HG03175 (cell line): Measurements from ENCODE around the gene PCDHGC4.
A peak's percentile ranks its signal among the peaks of the same experiment; 100 is the strongest.

ENCODE experiments used
- ATAC-seq: cut with Tn5 transposase; IDR thresholded peaks from one replicate; pipeline ENCODE4 v1.9.1; 2021; ENCODE audit warnings: mild to moderate bottlenecking, moderate library complexity; ENCODE audit not compliant: unreplicated experiment

PCDHGC4 gene

DNA sequence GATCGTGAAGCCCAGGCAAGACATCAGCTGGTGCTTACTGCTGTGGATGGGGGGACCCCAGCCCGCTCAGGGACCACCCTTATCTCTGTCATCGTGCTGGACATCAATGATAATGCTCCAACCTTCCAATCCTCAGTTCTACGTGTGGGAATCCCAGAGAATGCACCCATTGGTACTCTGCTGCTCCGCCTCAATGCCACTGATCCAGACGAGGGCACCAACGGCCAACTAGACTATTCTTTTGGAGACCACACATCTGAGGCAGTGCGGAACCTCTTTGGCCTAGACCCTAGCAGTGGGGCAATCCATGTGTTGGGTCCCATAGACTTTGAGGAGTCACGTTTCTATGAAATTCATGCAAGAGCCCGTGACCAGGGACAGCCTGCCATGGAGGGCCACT lies 5.0 kb downstream of the PCDHGC4 start:
- ATAC-seq: no peak

- no peak for ATAC-seq
Measured at GRCh38 chr5:141490271-141490670, 5.4 kb downstream of the PCDHGC4 start.

DNA sequence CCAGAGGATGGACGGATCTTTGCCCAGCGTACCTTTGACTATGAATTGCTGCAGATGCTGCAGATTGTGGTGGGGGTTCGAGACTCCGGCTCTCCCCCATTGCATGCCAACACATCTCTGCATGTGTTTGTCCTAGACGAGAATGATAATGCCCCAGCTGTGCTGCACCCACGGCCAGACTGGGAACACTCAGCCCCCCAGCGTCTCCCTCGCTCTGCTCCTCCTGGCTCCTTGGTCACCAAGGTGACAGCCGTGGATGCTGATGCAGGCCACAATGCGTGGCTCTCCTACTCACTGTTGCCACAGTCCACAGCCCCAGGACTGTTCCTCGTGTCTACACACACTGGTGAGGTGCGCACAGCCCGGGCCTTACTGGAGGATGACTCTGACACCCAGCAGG lies 5.9 kb downstream of the PCDHGC4 start:
- ATAC-seq: no peak

DNA sequence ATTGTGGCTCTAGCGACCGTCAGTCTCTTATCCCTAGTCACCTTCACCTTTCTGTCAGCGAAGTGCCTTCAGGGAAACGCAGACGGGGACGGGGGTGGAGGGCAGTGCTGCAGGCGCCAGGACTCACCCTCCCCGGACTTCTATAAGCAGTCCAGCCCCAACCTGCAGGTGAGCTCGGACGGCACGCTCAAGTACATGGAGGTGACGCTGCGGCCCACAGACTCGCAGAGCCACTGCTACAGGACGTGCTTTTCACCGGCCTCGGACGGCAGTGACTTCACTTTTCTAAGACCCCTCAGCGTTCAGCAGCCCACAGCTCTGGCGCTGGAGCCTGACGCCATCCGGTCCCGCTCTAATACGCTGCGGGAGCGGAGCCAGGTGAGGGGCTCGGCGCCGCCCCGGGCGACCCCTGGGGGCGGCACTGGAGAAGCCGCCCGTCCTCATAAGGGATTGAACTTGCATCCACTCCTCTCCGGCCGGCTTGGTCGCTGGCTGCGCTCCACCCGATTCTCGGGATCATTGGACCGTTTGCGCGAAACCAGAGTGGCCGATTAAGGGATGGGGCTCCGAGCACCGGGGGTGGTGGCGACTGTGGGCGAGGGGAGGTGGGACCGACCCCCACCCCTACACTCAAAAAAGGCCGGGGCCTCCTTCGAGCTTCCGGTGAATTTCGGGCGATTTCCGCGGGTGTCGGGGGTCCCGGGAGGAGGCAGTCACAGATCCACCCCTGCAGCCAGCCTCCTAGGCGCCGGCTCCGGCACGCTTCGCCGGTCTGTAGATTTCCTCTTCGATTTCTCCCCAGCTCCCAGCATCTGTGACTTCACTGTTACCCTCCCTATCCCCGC lies 6.7 kb downstream of the PCDHGC4 start:
- peak; percentile 19 for ATAC-seq

DNA sequence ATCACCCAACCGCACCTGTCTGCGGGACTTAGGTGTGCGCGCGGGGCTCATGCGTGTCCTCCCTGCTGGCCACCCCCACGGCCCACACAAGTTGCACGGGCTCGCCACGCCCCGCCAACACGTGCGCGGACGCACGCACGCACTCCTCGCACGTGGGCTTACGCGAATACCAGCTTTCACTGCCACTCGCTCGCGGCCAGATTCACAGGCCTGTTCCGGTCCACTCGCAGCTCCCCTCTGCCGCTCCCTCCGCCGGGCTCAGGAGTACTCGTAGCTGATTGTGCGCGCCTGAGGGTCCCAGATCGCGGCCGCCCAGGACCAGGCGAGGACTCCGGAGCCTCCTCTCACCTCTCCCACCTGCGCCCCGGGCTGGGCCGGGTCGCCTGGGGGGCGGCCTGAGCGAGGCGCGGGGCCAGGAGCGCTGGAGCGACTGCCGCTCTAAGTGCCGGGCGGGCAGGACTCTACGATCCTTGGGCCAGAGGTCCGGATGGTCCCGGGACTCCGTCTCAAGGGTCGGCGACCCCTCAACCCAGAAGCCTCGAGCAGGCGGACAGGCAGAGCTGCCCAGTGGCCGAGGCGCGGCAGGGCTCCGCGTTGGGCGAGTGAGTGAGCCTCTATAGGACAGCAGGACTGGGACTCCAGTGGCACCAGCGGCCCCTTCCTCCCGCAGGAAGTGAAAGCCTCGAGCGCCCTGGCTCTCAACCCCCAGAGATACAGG lies 7.5 kb downstream of the PCDHGC4 start:
- peak; percentile 47 for ATAC-seq

DNA sequence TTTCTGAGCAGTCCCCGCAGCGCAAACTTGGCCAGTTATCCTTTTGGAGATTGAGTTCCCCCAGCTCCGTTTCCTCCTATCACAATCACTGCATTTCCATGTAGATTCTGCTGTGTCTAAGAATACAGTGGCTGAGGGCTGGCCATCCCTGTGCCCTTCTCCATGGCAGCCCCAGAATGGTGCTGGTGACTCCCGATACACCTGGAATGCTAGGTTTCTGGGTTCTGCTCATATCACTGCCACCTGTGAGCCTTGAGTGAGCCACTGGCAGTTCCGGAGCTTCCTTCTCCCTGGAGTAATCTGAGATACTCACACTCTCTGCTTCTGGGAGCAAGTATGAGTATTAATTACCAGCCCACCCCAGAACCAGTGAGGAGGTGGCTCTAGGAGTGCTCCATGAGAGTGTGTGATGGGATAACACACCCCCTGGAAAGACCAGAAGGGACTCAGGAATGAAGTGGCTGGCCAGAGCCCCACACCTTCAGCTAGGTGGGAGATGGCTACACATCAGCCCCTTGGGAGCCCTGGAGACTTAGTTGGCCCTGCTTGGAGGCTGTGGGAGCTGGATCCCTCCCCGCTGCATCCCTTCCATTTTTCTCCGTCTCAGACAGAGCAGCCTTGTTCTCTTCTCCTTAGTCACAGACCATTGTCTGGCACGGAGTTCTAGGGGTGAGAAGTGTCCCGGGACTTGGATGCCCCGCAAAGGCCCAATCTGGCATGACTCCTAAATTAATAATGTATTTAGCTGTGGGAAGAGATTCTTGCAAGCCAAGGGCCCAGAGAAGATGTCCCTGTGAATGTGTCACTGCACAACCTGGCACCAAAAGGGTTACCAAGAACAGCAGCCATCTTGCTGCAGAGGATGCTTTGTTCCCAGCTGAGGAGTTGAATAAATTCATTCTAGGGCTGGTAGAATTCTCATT lies 8.9 kb downstream of the PCDHGC4 start:
- ATAC-seq: no peak

- ATAC-seq: no peak
Measured at GRCh38 chr5:141494761-141495452, 10.1 kb downstream of the PCDHGC4 start.

DNA sequence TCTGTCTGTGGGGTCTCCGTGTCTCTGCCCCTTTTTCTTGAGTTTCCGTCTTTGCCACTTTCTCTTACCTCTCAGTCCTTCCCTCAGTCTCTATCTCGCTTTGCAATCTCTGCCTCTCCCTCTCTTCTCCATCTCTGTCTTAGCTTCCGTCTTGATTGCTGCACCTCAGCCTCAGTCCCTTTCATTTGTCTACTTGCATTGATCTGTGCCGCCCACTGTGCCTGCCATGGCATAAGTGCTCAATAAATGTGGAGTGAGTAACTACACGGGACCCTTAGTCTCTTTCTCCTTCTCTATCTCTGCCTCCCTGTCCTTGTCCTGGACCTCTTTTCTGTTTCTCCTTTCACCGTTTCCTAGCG lies 10.6 kb downstream of the PCDHGC4 start:
- no peak for ATAC-seq

- ATAC-seq: no peak
Measured at GRCh38 chr5:141496038-141496437, 11.2 kb downstream of the PCDHGC4 start.

- ATAC-seq: no peak
Measured at GRCh38 chr5:141501761-141502160, 16.9 kb downstream of the PCDHGC4 start.

- ATAC-seq: no peak
Measured at GRCh38 chr5:141503681-141504080, 18.9 kb downstream of the PCDHGC4 start.

DNA sequence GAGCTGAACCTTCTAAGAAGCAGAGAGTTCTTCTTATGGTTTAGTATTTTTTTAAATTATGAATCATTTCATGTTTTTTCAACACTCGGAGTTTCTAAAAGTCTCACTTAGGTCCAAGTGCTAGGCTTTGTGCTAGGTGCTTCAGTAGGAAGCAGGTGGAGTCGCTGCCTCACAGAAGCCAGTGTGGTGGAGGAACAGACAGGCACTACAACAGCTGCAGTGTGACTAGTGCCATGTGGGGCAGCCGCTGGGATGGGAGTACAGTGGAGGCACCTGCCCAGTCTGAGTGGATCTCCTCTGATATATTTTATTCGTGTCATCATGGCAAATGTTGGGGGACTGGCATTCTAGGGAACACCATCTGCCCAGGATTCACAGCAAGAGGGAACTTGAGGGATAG lies 19.4 kb downstream of the PCDHGC4 start:
- ATAC-seq: no peak

DNA sequence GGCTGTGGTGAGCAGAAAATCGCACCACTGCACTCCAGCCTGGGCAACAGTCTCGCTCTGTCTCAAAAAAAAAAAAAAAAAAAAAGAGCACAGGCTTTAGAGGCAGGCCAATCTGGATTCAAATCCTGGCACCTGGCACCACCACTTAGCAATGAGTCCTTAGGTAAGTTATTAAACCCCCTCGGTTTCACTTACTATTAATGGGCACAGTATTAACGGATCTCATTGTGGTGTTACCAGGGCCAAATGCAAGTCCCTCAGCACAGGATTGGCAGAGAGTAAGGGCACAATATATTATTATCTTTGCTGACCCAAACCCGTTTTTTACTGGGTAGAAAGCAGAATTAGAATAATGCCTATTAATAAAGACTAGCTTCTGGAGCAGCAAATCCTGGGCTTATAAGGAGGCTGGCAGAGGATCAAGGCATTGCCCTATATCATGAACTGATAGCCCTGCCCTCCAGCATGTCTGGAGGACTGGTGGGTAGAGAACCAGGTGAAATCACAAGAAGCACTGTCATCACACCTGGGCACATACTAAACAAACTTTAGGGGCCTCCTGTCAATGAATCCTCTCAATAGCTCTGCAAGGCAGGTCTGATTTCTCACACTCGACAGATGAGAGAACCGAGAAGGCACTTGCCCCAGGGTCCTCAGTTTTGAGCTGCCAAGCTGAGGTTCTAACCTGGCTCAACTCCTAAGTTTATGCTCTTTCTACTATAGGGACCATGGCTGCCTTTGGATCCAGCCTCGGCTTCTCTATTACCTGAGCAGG lies 21.7 kb downstream of the PCDHGC4 start:
- no peak for ATAC-seq

DNA sequence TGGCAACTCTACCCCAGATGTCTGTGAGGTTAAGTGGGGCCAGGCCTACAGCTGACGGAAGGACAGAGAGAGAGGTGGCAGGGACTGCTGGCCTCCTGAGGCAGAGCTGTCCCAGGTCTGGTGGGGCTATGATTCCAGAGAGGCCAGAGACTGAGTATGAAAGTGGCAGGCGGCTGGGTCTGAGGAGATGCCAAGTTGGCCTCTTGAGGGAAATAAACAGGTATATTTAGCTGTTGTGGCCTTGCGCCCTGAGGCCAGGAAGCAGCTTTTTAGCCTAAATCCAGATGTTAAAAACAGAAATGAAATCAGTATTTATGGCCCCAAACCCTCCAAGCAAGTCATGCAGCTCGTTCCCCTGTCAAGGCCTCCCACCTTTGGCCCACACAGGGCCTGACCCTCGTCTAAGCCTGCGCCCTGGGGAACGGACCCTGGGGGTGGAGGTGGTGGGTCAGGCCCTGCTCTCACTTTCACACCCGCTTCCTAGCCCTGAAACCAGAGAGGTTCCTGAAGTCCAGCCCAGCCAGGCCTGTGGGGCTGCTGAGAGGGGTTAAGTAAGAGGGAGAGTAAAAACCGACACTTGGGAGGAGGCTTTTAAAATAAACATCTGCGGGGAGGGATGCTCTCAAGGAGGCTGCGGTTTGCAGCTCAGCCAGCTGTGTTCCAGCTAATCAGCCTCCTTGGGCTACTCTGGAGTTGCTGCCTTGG lies 22.7 kb downstream of the PCDHGC4 start:
- ATAC-seq: peak; percentile 30

DNA sequence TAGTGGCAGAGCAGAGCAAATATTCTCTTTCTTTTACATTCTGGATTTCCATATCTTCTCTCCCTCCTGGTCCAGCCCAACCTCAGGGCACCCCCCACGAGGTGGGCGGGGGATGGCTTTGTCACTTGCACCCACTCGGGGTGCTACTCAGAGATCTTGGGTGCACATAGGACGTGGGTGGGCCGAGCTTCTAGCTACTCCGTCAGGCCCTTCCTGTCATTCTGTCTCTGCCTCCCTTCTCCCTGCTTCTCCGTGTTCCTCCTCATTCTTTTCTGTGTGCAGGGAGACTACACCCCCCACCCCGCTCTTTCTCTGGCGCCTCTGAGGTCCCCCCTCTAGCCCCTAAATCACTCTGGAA lies 23.6 kb downstream of the PCDHGC4 start:
- no peak for ATAC-seq

DNA sequence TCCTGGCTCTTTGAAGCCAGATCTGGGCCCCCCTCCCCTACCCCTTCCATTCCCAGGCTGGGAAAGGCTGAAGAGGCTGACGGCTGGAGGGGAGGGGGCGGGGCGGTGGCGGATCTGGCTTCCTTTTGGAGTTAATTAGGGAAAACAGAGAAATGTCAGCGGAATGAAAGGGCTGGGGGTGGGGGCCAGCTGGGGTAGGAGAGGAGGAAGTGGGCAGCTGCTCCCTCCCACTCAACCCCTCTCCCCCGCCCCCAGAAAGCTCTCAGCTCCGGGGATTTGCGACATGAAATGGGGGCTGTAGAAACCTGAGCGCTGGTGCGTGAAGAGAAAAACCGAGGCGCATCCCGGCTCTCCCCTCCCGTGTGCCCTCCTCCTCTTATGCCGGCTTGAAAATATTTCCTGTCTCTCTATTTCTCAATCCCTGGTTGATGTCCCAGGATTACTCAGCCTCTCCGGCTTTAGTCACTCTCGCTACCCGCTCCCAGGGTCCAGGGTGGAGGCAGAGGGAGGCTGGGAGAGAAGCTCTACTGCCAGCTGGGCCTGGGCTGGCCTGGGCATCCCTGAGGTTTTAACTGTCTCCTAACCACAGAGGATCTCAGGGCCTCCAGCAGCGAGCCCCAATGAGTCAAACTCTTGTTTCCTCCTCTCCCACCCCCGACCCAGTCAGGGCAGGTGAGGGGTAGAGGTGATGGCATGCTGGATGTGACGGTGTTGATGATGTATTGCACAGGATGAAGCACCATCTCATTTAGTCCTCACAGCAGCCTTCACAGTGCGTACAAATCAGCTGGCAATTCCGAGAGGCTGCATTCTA lies 24.2 kb downstream of the PCDHGC4 start:
- no peak for ATAC-seq

DNA sequence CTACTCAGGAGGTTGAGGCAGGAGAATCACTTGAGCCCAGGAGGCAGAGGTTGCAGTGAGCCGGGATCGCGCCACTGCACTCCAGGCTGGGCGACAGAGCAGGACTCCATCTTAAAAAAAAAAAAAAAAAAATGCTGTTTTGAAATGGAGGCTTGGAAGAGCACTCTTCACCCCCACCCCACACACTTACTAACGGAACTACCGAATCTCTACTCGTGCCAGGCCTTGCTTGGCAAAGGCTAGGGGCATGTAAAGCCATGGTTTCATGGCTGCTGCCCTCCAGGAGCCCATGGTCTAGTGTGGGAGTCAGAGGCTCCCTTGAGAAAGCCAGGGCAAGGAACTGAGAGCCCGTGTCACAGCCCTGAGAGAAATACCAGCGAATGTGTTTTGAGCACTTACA lies 25.3 kb downstream of the PCDHGC4 start:
- no peak for ATAC-seq

- ATAC-seq: peak; percentile 19
Measured at GRCh38 chr5:141510850-141511601, 26.2 kb downstream of the PCDHGC4 start.
